GM12892 (cell line): ENCODE results near the gene CDH2.

Experiments used
- POLR2A ChIP-seq: IDR thresholded peaks from 2 replicates; pipeline ENCODE4 v1.6.1; 2011; ENCODE audit warnings: low read depth, low read length, control low read depth
- POLR2AphosphoS5 ChIP-seq: IDR thresholded peaks from 2 replicates; pipeline ENCODE4 v1.6.1; 2011; ENCODE audit warnings: low read depth, low read length, control low read depth

DNA sequence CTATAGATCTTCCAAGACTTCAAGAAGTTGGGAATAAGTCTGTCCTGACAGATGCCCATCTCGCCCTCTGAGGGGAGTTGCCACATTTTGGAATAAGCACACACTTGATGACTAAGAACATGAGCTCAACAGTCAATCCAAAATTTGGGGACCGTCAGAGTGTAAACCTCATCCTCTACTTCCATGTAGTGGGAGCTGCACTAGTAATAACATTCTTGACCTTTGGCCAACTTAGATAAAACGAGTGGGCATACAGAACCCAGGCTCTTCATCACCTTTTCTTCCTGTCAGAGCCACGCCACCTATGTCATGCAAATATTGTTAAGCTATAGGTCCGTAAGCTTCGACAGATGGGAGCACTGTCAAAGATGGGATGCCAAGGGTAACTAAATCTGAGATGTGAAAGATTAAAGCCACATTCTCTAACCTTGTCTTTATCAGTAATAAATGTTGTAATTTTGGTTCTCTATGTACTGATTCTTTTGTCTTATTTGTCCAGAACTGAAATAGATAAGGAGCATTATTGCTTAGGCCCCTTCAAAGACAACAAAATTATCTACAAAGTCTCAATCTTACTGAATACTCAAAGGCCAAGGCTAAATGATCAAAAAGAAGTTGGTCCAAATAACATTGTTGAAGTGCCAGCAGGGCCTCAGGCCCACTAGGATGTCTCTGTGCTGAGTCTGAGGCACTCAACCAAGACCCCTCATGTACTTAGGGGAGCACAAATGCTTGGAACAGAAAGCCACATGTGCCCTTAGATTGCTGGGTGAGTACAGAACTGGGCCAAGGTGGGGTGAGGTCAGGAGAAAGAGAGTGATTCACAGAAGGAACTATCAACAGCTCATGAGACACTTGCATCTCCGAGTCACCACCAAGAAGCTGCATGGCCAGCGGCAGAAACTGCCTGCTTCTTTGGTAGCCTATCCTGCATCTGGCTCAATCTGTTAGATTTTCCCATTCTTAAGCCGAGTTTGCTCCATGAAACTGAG is 15.0 kb downstream of the CDH2 start:
- TF ChIP-seq POLR2A (no peak), POLR2AphosphoS5 (no peak)
